NK-92 (cell line): ENCODE measurements around the gene ARFGEF3.
"Not testable (repeated sequence)": the region's sequence is repeated elsewhere in the genome, so short reads cannot be mapped to it uniquely, and the experiment has no call there.

Experiments
- DNase-seq: peaks from one replicate; lab custom pipeline; 2025; ENCODE audit not compliant: unreplicated experiment; lab: John Stamatoyannopoulos, UW

ARFGEF3 gene

DNA sequence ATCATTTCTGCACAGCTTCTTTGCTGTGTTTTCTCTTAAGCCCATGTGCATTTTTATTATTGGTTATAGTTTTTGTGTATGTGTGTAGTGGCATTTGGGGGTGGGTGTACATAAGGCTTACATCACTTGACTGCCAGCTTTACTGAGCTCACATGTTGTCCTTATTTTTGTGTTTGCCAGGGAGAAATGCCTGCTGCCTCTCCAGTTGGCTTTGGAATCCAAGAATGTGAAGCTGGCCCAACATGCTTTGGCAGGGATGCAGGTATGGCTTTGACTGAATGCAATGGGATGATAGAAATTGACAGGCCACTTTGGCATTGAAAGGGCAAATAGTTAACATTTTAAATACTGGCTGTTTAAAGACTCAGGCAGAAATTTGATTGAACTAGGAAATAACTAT, 45.1 kb downstream of the ARFGEF3 start:
- DNase-seq = no peak

DNA sequence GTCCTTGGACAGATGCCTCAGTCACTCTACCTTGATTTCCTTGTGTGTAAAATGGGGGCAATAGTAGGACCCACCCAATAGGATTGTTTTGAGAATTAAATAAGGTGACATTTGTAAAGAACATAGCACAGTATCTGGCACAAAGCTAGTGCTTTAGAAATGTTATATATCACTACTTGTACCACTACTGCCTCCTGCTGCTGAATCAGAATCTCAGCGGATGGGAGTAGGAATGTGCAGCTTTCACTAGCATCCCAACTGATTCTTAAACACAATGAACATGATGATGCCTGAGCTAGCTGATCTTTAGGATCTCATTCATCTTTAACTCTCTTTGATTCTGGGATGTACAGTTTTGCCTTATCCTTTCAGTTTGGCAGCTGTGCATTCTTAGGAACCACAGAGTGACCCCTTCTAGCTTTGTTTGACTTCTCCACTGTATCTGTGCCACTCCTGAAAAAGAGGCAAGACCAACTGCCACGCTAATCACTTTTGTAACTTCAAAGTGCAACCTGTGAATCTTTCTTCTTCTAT, 49.4 kb downstream of the ARFGEF3 start:
- no peak for DNase-seq

DNA sequence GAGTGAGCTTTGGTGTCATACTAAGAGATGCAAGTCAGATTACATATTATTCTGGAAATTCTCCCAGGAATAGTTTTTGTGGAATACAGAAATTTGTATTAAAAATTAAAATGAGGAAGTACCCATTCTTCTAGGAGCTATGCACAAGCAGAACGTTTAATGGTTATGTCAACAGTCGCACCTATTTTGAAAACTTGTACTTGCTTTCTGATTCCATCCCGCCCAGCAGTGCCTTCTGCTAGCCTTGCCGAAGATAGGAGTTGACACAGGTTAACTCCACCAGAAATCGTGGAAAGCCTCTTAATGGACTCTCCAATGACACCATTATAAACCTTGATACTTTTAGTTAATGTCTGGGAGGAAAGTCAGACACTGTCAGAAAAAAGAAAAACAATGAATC, 49.9 kb downstream of the ARFGEF3 start:
- no peak for DNase-seq

DNA sequence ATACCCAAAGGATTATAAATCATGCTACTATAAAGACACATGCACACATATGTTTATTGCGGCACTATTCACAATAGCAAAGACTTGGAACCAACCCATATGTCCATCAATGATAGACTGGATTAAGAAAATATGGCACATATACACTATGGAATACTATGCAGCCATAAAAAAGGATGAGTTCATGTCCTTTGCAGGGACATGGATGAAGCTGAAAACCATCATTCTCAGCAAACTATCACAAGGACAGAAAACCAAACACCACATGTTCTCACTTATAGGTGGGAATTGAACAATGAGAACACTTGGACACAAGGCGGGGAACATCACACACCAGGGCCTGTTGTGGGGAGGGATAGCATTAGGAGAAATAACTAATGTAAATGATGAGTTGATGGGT, 50.8 kb downstream of the ARFGEF3 start:
- DNase-seq = not testable (repeated sequence)

DNA sequence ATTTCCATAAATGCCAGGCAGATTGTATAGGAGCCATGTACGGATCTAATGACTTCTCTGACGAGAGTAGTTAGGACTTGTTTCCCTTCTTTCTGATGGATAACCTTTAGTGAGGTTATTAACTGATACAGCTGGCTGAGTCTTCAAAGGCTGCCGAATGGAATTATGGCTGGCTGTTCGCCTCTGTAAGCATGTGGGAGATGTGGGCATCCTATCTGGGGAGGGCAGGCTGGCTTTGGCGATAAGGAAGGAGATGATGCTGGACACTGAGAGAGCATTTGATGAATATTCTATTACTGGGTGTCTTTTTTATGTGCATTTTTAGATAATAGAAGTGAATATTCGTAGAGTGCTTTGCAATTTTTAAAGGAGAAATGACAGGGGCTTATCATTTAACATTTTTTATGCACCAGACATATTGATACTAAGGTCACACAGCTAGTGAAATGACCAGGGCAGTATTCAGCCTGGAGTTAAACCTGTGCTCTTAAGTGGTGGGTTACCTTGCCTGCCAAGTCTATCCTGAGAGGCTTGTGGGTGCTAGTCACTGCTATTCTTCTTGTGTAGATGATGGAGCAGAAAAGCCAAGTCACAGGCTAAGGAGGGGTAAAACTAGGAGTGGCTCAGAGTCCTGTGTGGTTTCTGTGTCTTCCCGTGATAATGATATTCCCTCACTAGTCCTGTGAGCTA, 53.5 kb downstream of the ARFGEF3 start:
- DNase-seq = no peak

DNA sequence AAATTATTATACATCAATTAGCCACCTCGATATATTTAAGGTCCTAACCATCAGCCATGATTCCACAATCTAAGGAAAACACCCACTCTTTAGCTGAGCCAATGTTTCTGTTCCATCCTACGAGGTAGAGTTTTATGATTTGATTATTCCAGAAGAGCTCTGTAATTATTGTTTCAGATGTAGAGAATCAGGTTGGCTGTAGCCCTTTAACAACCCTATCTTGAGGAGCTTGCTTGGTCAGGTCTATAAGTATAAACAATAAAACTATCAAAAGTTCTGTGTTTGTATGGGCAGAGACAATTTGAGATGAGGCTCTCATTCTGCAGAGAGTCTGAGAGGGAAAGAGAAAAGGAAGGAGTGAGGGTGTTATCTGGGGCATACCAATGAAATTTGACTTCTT, 56.7 kb downstream of the ARFGEF3 start, which contains the start of gene PBOV1:
Gene PBOV1, minus strand, starts transcription at position 43 of the 400 bp plus-strand sequence. CDS start 96 bp downstream, outside the sequence.
- no peak for DNase-seq

DNA sequence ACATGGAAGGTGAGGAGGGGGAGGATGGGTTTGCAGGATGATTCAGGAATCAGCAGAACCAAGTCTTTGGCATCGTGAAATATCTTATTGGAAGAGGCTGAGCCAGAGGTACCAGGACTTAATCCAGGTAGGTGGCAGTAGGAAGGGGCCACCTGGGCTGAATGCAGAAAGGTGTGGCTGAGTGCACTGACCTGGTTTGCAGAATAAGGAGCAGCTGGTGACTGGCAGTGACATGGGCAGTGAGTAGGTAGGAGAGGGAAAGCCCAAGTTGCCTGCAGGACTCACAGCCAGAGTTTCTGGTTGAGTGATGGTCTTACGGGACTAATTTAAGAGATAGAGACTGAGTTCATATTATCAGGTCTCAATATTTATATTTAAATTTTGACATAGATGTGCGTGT, 57.7 kb downstream of the ARFGEF3 start:
- DNase-seq = no peak

DNA sequence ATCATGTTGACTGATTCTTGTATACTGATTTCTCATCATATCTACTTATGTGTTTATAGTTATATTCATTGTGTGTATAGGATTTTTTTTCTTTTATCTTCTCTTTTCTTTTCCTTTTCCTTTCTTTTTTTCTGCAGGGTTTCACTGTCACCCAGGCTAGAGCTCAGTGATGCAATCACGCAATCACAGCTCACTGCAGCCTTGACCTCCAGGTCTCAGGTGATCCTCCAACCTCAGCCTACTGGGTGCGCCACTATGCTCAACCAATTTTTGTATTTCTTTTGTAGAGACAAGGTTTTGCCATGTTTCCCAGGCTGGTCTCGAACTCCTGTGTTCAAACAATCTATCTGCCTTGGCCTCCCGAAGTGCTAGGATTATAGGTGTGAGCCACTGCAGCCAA, 58.2 kb downstream of the ARFGEF3 start:
- DNase-seq = no peak

DNA sequence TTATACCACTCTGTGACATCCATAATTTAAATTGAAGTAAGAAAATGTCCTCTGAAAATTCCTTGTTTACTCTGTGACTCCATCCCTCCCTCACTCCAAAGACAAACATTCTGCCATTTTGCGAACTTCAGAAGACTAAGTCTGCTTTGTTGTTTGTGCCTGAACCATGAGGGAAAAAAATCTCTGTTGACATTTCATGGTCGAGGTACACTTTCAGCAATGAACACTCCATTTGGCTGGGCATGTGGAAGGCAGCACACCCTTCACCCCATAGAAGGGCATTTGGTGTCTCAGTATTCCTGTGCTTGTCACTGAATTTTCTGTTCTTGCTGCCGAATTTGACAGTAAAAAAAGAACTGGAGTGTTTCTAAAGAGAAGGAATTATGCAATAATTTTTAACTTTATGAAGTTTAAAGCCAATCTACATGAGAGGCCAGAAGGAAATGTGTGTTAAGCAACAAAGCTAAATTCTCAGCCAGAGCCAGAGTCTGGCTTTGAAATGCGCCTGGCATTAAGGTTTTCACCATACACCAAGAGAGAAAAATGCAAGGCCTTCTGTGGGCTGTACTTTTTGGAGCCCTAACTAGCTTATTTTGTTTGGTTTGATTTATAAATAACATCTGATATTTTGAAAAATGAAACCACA, 61.3 kb downstream of the ARFGEF3 start:
- no peak for DNase-seq

DNA sequence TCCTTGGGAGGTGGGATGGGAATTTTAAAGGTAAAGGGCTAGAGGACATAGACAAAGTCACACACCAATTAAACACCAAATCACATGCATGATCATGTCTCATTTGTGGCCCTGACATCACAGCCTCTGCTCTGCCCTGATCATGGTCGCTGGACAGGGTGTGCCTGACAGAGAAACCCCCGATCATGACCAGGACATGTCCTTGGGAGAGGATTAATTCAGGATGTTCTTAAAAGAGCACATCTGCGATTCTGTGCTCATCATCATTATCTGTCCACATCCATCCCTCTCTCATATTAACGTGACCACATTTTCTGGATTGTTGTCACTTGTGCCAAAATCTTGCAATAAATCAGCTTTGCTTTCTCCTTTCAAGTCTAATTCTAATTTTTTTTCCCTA, 64.2 kb downstream of the ARFGEF3 start:
- DNase-seq = no peak

DNA sequence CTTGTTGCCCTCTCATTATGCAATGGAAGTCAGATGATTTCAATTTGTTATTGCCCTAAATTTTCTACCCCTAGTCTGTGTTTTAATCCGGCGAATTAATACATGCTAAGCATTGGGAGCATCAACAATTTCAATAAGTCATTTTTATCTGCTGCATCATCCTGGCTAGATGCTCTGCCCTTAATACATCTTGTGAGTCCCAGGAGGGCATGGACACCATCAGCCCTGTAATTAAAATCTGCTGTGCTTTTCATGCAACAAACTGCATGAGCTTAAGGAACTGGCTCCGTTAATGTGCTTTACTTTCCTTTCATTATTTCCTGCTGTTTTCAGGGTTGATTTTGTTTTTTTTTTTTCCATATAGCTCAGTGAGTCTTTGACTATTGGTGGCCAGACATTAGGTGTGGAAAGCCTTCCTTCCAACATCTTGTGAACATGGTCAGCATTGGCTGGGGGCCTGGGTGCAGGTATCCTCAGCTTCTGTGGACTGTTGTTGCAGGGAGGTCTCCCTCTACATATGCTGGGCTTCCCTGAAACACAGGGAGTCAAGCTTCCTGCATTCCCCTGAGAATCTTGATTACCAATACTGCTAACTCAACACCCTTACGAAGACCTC, 65.1 kb downstream of the ARFGEF3 start:
- DNase-seq = no peak

DNA sequence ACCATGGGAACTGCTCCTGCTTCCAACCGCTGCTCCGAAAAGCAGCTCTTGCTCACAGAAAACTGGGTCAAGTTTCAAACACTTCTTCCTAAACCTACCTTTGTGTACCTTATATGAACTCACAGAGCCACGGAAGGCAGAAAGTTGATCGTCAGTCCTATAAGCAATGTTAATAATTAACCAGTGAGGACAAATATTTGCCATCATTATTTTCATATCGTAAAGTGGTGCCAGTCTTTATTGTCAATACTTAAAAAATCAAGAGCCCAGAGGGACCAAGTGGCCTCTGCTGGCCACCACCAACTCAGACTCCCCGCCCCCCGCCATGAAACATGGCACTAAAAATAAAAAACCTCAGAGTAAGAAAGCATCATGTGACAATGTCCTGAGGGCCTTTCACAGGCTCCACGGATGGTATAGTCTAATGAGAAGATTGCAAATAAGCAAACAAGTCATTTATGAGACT, 65.6 kb downstream of the ARFGEF3 start:
- no peak for DNase-seq

DNA sequence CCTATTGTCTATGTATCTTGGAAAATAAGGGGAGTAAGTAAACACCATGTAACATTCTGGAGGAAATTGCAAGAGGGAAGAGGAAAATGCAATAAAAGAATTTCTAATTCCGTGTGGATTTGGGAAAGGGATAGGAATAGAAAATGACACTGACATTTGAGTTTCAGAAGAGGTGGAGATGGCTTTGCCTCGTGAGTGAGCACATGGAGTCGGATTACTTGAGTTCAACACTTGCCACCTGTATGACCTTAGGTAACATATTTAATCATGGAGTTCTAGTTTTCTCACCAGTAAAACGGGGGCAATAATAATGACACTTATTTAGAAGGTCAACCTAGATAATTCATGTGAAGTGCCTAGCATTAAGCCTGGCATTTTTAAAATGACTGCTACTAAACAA, 67.3 kb downstream of the ARFGEF3 start:
- DNase-seq = no peak

DNA sequence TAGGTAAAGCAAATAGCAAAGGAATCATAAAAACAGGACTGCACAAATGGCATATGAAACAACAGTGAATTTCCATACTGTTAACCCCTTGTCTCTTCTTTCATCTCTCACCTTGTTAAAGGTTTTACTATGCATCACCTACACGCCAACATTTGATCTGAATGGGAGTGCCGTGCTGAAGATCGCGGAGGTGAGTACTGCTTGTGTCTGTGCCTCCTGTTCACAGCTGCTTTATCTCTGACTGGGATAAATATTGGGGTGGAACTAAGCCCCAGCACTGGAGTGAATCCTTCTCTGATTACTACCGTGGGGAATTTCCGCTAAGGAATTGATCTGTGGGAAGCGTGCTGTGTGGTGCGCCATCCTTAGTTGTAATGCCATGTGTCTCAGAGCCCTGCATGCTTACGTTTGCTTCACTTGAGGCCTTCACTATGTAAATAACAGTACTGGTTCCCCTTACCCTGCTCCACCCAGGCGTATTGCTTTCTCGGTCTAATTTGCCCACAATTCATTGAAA, 68.0 kb downstream of the ARFGEF3 start:
- DNase-seq = no peak

DNA sequence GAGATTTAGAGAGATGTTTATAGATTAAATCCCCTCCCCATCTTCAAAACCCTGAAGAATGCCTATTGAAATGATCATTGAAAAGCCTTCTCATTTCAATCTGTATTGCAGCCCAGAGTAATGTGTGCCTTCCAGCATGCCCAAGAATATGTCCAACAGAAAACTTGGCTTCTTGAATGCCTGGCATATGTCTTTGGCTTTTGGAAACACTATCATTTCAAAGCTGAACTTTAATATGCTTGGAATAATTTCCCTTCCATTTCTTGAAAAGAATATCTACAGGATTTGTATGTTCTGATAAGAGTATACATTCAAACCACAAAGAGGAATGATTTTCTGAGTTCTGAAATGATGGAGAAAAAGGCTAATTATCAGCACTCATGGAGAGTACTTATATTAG, 68.5 kb downstream of the ARFGEF3 start:
- DNase-seq = no peak

DNA sequence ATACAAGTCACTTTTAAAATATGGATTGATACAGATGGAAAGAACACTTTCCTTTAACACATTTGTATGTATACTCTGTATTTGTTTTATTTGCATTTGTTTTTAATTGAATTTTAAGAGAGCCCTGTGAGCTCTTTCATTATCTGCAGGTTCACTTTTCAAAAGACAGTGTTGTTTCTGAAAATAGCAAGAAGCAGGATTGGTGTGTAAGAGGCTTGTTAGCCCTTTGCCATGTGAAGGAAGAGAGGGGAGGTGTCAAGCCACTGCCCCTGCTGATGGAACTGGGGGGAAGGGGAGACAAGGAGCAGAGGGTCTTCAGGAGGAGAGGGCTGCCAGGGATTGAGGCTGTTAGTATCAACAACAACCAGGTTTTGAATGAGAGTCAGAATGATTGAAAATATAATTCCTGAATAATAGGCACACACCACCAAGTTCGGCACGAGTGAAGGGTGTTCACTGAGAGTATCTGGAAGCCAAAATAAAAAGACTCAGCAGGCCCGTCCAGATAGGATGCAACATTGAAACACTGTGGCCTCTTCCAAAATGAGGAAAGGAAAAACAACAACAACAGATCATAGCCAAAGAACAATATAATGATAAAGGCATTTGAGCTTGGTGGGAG, 69.1 kb downstream of the ARFGEF3 start:
- DNase-seq = no peak

DNA sequence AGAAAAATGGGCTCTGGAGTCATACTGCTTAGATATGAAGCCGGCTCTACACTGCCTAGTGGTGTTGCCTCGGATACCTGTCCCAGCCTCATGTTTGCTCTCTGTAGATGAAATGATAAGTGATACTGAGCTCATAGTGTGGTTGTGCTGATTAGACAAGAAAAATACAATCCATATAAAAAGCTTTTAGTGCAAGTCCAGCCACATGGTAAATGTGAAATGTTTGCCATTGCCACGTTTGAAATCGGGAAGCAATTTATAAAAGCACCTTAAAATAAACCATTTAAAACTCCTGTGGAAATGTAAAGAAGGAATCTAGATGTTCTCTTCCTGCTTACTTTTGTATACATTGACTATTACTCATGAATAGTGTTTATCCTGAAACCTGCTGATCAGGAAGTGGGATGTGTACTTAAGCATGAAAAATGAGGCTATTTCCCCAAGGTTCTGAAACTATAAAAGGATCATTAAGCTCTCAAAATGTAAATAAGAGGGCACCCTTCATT, 69.7 kb downstream of the ARFGEF3 start:
- no peak for DNase-seq

DNA sequence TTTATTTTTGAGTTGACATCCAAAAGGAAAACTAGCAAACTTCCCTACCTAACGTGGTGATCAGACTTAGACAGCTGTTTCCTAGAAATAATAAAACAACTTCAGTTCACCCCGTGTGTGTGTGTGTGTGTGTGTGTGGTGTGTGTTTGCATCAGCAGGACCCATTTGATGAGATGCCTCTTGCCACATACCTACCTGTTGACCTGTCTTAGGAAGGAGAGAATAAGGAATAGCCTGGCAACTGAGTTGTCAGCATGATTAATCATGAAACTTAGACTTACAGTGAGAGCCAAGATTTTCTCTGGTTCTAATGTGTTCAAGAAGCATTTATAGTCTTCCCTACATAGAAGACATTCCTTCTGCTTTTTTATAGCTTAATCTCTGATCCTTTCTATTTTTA, 72.6 kb downstream of the ARFGEF3 start:
- DNase-seq = no peak

DNA sequence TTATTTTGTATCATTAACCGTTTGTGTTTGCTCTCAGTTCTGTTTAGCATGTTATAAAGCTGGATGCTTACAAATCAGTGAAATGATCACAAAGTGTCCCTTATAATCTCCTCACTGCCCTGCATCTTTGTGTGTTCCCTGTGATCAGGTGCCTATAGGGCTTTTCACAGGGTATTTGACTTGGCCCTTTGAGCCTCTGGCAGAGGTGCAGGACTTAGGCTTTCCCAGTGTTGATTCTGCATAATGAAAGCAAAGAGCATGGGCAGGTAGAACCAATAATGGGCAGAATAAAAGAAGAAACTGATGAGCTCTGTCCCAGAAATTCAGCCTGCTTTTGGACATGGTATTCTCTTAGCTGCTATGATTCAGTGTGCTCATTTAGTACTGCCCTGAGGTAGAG, 73.5 kb downstream of the ARFGEF3 start:
- DNase-seq = no peak

DNA sequence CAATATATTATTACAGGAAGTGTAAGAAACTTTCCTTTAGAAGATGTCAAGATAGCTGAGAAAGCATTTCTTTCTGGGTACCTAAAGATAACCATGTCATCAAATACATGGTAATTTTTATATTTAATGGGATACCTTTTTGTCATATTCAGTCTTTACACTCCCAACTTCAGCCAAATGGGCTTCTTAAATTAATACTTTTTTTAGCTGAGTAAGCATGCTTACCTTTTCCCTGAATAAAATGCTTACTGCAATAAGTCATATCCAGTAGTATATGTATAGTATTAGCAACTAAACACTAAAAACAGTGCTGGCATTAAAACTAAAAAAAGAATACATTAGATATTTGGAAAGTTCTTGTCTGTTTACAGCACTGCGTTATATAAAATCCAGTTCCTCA, 74.0 kb downstream of the ARFGEF3 start:
- DNase-seq = no peak

DNA sequence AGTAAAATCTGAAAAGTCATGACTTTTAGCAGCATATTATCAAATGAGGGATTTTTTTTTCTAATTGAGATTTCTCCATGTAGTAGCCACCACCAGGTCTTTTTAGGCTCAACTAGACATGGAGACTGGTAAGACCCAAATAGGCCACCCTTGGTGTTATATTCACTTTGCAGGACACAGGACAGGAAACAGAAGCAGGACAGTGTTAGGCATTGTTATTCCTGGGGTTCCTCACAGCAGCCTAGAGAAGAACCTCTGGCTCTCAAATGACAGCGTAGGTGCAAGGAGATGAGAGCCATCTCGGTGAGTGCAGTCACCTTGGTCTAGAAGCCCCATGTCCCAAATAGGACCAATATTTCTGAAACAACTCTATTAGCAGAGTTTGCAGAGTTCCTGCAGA, 75.7 kb downstream of the ARFGEF3 start:
- DNase-seq = no peak
